ENCODE results near the gene RADX.

DNA sequence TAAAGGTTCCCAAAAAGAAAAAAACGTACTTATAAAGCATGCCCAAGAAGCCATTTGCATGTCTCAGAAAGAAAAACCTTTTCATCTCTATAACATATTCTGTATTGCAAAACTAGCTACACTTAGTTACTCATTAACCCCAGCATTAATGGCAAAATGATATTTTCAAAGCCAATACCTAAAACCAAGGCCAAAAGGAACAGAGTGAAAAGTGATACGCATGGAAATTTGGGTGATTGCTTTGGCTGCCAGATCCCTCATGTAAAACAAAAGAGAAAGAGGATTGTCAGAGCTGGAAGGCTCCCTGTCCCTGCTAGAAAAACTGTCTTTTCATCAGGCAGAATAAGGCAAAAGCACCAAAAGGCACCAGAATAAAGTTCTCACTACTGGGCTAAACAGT is 46.8 kb upstream of the RADX start:
- TF ChIP-seq, protein P1, sequence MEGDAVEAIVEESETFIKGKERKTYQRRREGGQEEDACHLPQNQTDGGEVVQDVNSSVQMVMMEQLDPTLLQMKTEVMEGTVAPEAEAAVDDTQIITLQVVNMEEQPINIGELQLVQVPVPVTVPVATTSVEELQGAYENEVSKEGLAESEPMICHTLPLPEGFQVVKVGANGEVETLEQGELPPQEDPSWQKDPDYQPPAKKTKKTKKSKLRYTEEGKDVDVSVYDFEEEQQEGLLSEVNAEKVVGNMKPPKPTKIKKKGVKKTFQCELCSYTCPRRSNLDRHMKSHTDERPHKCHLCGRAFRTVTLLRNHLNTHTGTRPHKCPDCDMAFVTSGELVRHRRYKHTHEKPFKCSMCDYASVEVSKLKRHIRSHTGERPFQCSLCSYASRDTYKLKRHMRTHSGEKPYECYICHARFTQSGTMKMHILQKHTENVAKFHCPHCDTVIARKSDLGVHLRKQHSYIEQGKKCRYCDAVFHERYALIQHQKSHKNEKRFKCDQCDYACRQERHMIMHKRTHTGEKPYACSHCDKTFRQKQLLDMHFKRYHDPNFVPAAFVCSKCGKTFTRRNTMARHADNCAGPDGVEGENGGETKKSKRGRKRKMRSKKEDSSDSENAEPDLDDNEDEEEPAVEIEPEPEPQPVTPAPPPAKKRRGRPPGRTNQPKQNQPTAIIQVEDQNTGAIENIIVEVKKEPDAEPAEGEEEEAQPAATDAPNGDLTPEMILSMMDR (IDR thresholded peaks at IDR 0.05), result no peak
- no peak for TF ChIP-seq POLR2A (IDR thresholded peaks at IDR 0.05)

Data from esophagus squamous epithelium (tissue), 4 donors.